Gastrocnemius medialis (tissue), 4 donors: Measurements from ENCODE around the gene FKTN.

Source experiments
- POLR2A ChIP-seq, 2 donors: fragments of 450-650 bp; IDR thresholded peaks; one replicate each; pipeline ENCODE4 v1.6.1; 2017; ENCODE audit warnings: antibody characterized with exemption in 2 of 2, mild to moderate bottlenecking in 2 of 2, moderate library complexity in 2 of 2
- TF ChIP-seq, protein P1 (sequence below), 5 experiments: fragments of 450-650 bp in 3 of 5; fragments of 200-600 bp in 2 of 5; sonication (generic) in 2 of 5; IDR thresholded peaks in 4 of 5; conservative IDR thresholded peaks in 1 of 5; 1 replicate in 4 of 5; 2 replicates in 1 of 5; pipeline ENCODE4 v1.5.1; 2016 to 2019; ENCODE audit warnings: antibody characterized with exemption in 5 of 5, mild to moderate bottlenecking in 3 of 5, moderate library complexity in 3 of 5

DNA sequence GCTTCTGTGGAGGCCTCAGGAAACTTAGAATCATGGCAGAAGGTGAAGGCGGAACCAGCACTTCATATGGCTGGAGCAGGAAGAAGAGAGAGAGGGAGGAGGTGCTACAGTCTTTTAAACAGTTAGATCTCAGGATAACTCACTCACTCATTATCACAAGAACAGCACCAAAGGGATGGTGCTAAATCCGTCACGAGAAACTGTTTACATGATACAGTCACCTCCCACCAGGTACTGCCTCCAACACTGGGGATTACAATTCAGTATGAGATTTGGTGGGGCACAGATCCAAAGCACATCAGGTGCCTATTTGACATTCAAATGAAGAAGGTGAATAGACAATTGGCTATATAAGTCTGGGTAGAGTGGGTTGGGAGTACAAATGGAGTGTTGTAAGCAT lies 35.2 kb downstream of the FKTN start:
- TF ChIP-seq, protein P1, sequence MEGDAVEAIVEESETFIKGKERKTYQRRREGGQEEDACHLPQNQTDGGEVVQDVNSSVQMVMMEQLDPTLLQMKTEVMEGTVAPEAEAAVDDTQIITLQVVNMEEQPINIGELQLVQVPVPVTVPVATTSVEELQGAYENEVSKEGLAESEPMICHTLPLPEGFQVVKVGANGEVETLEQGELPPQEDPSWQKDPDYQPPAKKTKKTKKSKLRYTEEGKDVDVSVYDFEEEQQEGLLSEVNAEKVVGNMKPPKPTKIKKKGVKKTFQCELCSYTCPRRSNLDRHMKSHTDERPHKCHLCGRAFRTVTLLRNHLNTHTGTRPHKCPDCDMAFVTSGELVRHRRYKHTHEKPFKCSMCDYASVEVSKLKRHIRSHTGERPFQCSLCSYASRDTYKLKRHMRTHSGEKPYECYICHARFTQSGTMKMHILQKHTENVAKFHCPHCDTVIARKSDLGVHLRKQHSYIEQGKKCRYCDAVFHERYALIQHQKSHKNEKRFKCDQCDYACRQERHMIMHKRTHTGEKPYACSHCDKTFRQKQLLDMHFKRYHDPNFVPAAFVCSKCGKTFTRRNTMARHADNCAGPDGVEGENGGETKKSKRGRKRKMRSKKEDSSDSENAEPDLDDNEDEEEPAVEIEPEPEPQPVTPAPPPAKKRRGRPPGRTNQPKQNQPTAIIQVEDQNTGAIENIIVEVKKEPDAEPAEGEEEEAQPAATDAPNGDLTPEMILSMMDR (IDR thresholded peaks at IDR 0.05 in 4 of 5, conservative IDR thresholded peaks at IDR 0.05 in 1 of 5), result no peak
- no peak for TF ChIP-seq POLR2A (IDR thresholded peaks at IDR 0.05)
